CD4-positive, alpha-beta T cell (primary cell): ENCODE data around the gene ZNF516. TPM values are rescaled to one million over a fixed set of nuclear protein-coding genes. Genes with fewer than 3 reads are reported as not detected.

Source experiments
- ATAC-seq: fragments of 200-7000 bp; cut with Tn5 transposase; one replicate; pipeline ENCODE4 v1.10.0; 2022; ENCODE audit warnings: mild to moderate bottlenecking; ENCODE audit not compliant: poor library complexity
- CTCF ChIA-PET: fragments of 350-600 bp; sonication (Branson Sonifier 250); formaldehyde crosslinking; loops from one replicate; lab custom pipeline; 2021; ENCODE audit warnings: antibody characterized with exemption, inconsistent platforms; lab: Charles Lee
- POLR2A ChIA-PET: fragments of 350-600 bp; sonication (Branson Sonifier 250); formaldehyde crosslinking; loops from one replicate; lab custom pipeline; 2021; ENCODE audit warnings: antibody characterized with exemption, inconsistent platforms; lab: Charles Lee
- DNase-seq, 14 experiments: peaks; one replicate each; pipeline ENCODE4 v3.0.0-alpha.2; 2013 to 2020; ENCODE audit warnings: mixed read lengths in 2 of 14
- H3K27ac ChIP-seq, 2 donors: one replicate each; pipeline versions ENCODE4 v1.5.1 to v1.7.0; 2013; ENCODE audit warnings: low read length in 2 of 2, low read depth in 1 of 2, mild to moderate bottlenecking in 1 of 2
- H3K27me3 ChIP-seq, 2 experiments: 1 replicate in 1 of 2; 2 replicates in 1 of 2; pipeline versions ENCODE4 v1.6.1 to v1.7.0; 2013; ENCODE audit warnings: low read length in 2 of 2, control low read depth in 1 of 2, mild to moderate bottlenecking in 1 of 2, moderate library complexity in 1 of 2; ENCODE audit not compliant: insufficient read depth in 2 of 2, control insufficient read depth in 1 of 2
- H3K36me3 ChIP-seq: one replicate; pipeline ENCODE4 v1.6.1; 2013; ENCODE audit warnings: low read length, control low read depth; ENCODE audit not compliant: insufficient read depth
- H3K4me1 ChIP-seq: one replicate; pipeline ENCODE4 v1.6.1; 2013; ENCODE audit warnings: low read length, control low read depth; ENCODE audit not compliant: insufficient read depth
- H3K4me3 ChIP-seq: one replicate; pipeline ENCODE4 v1.5.1; 2013; ENCODE audit warnings: mild to moderate bottlenecking, low read length, moderate library complexity
- H3K9me3 ChIP-seq, 2 experiments: 1 replicate in 1 of 2; 2 replicates in 1 of 2; pipeline versions ENCODE4 v1.6.1 to v1.7.0; 2013; ENCODE audit warnings: low read length in 2 of 2, mild to moderate bottlenecking in 2 of 2, control low read depth in 1 of 2, moderate library complexity in 1 of 2; ENCODE audit not compliant: control insufficient read depth in 1 of 2, insufficient read depth in 1 of 2
- H3K27ac Mint-ChIP-seq: one replicate; pipeline ENCODE4 v1.8.0; 2020; ENCODE audit warnings: mixed read lengths
- H3K27me3 Mint-ChIP-seq: one replicate; pipeline ENCODE4 v1.8.0; 2021; ENCODE audit warnings: mixed read lengths
- H3K36me3 Mint-ChIP-seq: one replicate; pipeline ENCODE4 v1.8.0; 2021; ENCODE audit warnings: low read depth, mixed read lengths
- H3K4me1 Mint-ChIP-seq: one replicate; pipeline ENCODE4 v1.8.0; 2021; ENCODE audit warnings: low read depth, mixed read lengths
- H3K4me3 Mint-ChIP-seq: one replicate; pipeline ENCODE4 v1.8.0; 2020; ENCODE audit warnings: mild to moderate bottlenecking, mixed read lengths
- H3K9me3 Mint-ChIP-seq: one replicate; pipeline ENCODE4 v1.8.0; 2020; ENCODE audit warnings: mixed read lengths
- CTCF ChIP-seq: fragments of 200-600 bp; IDR thresholded peaks from one replicate; pipeline ENCODE4 v1.8.0; 2022; ENCODE audit warnings: antibody characterized with exemption, mild to moderate bottlenecking
- intact Hi-C, 2 experiments: fragments of 100-400 bp; cut with DNase I in 1 of 2; cut with micrococcal nuclease in 1 of 2; formaldehyde crosslinking; loops; one replicate each; pipeline versions ENCODE4 v1.15.1 to v1.9.0; 2023 to 2025; cut with DNase I, micrococcal nuclease
- total RNA-seq, 174 experiments: library from RNA in 2 of 174; stranded (reverse) in 2 of 174; gene quantifications; one replicate each; pipeline ENCODE4 v1.2.3 and lab custom pipeline; 2021 to 2026

ZNF516 gene
- total RNA-seq, 2 experiments from 2014 or later, result 22.4 to 29.3 TPM

DNA sequence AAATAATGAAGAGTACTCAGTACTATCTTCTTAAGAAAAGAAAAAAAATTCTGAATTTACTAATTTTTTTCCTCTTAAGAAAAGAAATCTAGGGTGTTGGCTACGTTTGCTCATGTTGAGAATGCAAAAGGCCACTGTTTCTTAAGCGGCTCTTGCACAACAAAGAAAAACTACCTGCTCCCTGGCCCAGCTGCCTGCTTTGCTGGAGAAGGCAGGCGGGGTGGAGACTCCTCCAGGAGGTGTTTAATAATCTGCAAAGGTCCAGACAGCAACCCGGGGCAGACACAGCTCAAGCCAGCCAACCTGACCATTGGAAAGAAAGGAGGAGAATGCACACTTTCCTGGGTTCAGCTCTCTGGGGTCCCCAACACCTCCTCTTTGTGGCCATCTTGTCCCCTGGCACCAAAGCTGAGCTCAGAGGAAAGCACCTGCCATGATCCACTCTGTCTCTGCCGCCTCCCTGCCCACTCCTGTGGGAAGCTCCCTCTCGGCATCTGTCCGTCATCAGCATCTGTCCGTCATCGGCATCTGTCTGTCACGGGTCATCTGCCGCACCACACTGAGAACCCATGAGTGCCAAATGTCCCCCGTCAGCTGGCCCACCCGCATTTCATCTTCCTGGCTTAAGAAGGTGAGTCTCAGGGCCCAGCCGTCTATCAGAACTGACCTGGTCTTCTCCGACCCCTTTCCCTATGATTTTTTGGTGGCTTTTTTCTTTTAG is 11.9 kb downstream of the ZNF516 start:
- H3K27me3 Mint-ChIP-seq, result peaks cover 11% of the 10 kb centered on the region
- no peaks in the 10 kb centered on the region for H3K4me1 ChIP-seq
- ChIA-PET POLR2A (no interaction called here), CTCF (no interaction called here)
- peaks cover 0 to 4% of the 10 kb centered on the region in 2 experiments for H3K9me3 ChIP-seq
- no peak for TF ChIP-seq CTCF
- no peaks in the 10 kb centered on the region for H3K9me3 Mint-ChIP-seq
- ATAC-seq (no peak), DNase-seq (no peak)
- H3K4me3 Mint-ChIP-seq, result no peak overlapping the region
- intact Hi-C loops, result loop anchor here in 1 of 2 experiments (10.0 kb wide), 1 partner anchor 1988 kb away; the partner anchor contains the start of gene CNDP2
- no peak overlapping the region for H3K4me3 ChIP-seq
- no peaks in the 10 kb centered on the region for H3K27me3 ChIP-seq
- H3K4me1 Mint-ChIP-seq, result peaks cover 19% of the 10 kb centered on the region
- H3K36me3 Mint-ChIP-seq, result no peaks in the 10 kb centered on the region
- H3K36me3 ChIP-seq, result no peaks in the 10 kb centered on the region
- H3K27ac Mint-ChIP-seq, result no peak overlapping the region
- no peak overlapping the region for H3K27ac ChIP-seq

DNA sequence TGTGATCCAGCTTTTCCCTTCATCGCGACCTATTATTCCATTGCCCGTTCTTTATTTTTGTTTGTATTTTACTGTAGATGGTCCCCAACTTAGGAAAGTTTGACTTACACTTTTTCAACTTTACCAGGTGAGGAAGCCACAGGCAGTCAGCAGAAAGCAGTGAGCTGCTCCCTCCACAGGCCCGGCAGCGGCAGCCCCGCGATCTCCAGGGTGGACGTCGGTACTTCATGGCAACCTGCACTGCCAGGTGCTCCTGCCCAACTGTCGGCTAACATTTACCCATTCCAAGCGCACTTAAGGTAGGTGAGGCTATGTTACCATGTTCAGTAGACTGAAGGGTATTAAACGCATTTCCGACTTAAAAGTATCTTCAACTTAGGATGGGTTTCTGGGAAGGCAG is 12.8 kb downstream of the ZNF516 start:
- TF ChIP-seq CTCF, result no peak
- no peak overlapping the region for H3K4me3 Mint-ChIP-seq
- no peak overlapping the region for H3K27ac ChIP-seq
- ChIA-PET CTCF (no interaction called here), POLR2A (interaction anchor here (1.8 kb wide), 1 partner anchor 8 kb away, joined by 4 read pairs; no protein-coding TSS in a partner anchor)
- no peaks in the 10 kb centered on the region for H3K36me3 Mint-ChIP-seq
- no peak overlapping the region for H3K4me3 ChIP-seq
- intact Hi-C loops, result loop anchor here in 1 of 2 experiments (10.0 kb wide), 1 partner anchor 1987 kb away; the partner anchor contains the start of gene CNDP2
- no peak for DNase-seq
- no peak for ATAC-seq
- peaks cover 22% of the 10 kb centered on the region for H3K4me1 Mint-ChIP-seq
- no peaks in the 10 kb centered on the region for H3K36me3 ChIP-seq
- no peaks in the 10 kb centered on the region for H3K4me1 ChIP-seq
- H3K27me3 ChIP-seq, result no peaks in the 10 kb centered on the region
- H3K9me3 ChIP-seq, result peaks cover 0 to 4% of the 10 kb centered on the region in 2 experiments
- H3K9me3 Mint-ChIP-seq, result no peaks in the 10 kb centered on the region
- peaks cover 4% of the 10 kb centered on the region for H3K27me3 Mint-ChIP-seq
- no peak overlapping the region for H3K27ac Mint-ChIP-seq

DNA sequence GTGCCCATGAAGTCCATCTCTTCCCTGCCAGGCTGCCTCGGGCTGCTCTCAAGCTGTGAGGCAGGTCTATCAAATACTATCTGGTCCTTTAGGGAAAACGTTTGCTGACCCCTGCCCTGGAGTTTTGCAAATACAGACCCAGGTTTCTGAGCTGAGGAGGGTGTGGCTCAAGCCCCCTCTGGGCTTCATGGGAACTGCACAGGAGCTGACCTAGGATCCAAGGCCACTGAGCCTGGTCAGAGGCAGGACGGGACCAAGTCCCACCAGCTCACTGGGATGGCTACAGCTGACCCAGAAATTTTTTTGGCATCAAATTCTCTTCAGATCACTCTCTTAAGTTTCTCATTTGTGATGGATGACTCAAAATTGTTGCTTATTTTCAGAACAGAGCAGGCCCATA is 14.1 kb downstream of the ZNF516 start:
- no peak for TF ChIP-seq CTCF
- Mint-ChIP-seq H3K27ac (no peak overlapping the region), H3K9me3 (no peaks in the 10 kb centered on the region), H3K36me3 (no peaks in the 10 kb centered on the region), H3K4me1 (peaks cover 32% of the 10 kb centered on the region), H3K4me3 (no peak overlapping the region), H3K27me3 (peaks cover 4% of the 10 kb centered on the region)
- Histone ChIP-seq H3K4me1 (no peaks in the 10 kb centered on the region), H3K27ac (no peak overlapping the region), H3K9me3 (peaks cover 0 to 4% of the 10 kb centered on the region in 2 experiments), H3K36me3 (no peaks in the 10 kb centered on the region), H3K4me3 (no peak overlapping the region), H3K27me3 (no peaks in the 10 kb centered on the region)
- ATAC-seq (no peak), DNase-seq (no peak)
- CTCF ChIA-PET, result no interaction called here
- POLR2A ChIA-PET, result interaction anchor here (1.8 kb wide), 1 partner anchor 9 kb away, joined by 4 read pairs; no protein-coding TSS in a partner anchor
- intact Hi-C loops, result loop anchor here in 1 of 2 experiments (10.0 kb wide), 1 partner anchor 1986 kb away; the partner anchor contains the start of gene CNDP2
